Hematopoietic multipotent progenitor cell treated with erythropoietin and hydrocortisone succinate and interleukin-3 and kit ligand, for 4 days (in vitro differentiated cells): Measurements from ENCODE around the gene TBC1D17.

Source experiments
- DNase-seq: peaks from one replicate; pipeline ENCODE4 v3.0.0-alpha.2; 2015

TBC1D17 gene

DNA sequence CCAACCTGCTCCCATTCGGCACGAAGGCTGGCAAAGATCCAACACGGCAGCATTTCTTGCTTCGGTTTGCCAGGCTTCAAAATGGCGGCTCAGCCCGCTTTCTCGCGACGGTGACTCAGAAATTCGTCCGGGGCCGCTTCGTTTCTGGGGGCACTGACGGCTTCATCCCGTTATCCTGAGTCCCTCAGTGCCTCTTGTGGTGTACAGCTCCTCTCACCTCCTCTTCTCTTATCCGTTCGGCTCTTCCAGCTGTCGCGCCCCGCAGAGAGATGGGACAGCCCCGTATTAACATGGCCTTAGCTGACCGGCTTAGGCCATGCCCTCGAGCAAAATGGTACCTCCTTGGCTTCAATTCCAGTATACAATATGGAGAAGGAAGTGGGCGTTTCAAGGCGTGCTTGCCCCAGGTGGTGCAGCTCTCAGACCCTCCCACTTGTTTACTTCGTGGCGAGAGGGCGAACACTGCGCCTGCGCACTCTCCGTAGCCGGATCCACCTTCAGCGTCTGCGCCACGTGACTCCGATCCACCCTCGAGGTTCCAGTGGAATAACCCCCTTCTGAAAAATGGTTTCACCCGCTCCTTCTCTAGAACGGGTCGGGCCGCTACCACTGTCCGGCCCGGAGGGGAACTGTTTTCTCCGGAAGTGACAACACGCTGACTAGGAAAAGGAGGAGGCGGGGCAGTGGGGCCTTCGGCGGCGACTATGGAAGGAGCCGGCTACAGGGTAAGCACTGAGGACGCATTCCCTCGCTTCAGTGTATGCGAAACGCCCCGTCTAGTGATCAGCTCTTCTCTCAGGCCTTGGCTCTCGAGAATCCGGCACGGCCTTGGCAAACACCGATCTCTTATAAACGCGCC, at the start of gene TBC1D17, which contains the start of gene AKT1S1:
Gene TBC1D17, plus strand, starts transcription at position 683 of the 859 bp plus-strand sequence. Its CDS starts 22 bp downstream, at position 705.
Gene AKT1S1, minus strand, starts transcription at position 336 of the 859 bp plus-strand sequence. CDS start 4,060 bp downstream, outside the sequence.
- DNase-seq = peak; percentile 100

- DNase-seq = no peak
Observed at GRCh38 chr19:49829200-49829599, 48.3 kb upstream of the TBC1D17 start.

DNA sequence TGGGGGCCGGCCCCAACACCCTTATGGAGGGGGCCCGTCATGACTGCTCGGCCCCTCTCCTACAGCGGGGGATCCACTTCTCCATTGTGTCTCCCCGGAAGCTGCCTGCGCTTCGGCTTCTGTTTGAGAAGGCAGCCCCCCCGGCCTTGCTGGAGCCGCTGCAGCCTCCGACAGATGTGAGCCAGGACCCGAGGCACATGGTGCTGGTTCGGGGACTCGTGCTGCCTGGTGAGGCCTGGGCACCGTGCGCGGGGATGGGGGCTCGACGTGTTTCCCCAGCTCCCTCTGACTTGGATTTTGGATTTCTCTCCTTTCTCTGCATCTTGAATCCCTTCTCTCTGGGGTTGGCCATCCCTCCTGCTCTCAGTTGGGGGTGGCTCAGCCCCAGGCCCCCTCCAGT, 47.8 kb upstream of the TBC1D17 start:
- no peak for DNase-seq

- DNase-seq = no peak
Observed at GRCh38 chr19:49830766-49831165, 46.7 kb upstream of the TBC1D17 start.

GRCh38 chr19:49831592-49831991, 45.9 kb upstream of the TBC1D17 start:
- DNase-seq = no peak

DNA sequence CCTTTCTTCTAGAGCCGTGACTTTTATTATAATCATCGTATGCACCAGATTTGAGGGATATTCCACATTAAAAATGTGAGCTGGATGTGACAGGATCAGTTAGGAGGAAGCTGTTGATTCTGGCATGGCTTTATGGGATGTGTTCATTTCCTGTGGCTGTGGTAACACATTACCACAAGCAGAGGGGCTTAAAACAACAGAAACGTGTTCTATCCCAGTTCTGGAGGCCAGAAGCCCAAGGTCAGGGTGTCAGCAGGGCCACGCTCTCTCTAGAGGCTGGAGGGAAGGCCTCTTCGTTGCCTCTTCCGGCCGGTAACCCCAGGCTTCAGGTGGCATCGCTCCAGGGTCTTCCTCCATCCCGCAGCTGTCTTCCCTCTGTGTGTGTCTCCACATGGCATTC, 44.9 kb upstream of the TBC1D17 start:
- DNase-seq = no peak

GRCh38 chr19:49833599-49833998, 43.9 kb upstream of the TBC1D17 start:
- DNase-seq = no peak

DNA sequence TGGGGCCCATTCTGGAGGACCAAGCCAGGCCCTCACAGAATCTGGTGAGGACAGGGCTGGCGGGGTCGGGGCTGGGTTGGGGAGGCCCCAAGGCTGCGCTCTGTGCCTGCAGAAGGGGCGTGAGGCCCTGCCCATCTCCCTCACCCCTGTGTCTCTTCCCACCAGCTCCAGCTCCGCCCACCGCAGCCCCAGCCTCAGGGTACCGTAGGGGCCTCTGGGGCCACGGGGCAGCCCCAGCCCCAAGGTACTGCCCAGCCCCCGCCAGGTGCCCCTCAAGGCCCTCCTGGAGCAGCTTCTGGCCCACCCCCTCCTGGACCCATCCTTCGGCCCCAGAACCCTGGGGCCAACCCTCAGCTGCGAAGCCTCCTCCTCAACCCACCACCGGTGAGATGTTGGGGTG, 41.9 kb upstream of the TBC1D17 start:
- no peak for DNase-seq

DNA sequence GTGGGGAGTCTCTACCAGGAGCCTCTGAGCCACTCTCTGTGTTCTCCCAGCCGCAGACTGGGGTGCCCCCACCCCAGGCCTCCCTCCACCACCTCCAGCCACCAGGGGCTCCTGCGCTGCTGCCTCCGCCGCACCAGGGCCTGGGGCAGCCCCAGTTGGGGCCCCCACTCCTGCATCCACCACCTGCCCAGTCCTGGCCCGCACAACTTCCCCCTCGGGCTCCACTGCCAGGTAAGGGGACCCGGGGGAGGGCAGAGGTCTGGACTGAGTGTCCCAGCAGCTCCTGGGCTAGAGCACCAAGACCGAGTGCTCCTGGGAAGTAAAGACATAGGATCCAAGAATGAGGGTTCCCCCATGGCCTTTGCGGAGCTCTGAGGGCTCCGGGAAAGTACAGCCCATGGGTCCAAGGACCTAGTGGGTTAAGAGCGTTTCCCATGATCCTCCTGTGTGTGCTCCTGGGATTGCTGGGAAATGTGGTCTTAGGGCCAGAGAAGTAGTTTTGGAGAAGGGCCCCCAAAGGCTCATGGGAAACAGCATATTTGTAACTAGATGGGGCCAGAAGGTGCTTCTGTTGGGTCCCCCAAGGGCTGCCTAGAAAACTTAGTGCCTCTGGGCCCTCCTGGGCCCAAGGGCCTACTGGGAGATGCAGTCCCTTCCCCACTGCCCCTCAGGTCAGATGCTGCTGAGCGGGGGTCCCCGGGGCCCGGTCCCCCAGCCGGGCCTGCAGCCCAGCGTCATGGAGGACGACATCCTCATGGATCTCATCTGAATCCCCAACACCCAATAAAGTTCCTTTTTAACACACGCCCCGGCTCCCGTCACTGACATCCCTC, 41.1 kb upstream of the TBC1D17 start:
- no peak for DNase-seq

GRCh38 chr19:49837009-49837310, 40.5 kb upstream of the TBC1D17 start:
- DNase-seq = no peak

GRCh38 chr19:49837425-49837824, 40.1 kb upstream of the TBC1D17 start:
- no peak for DNase-seq

DNA sequence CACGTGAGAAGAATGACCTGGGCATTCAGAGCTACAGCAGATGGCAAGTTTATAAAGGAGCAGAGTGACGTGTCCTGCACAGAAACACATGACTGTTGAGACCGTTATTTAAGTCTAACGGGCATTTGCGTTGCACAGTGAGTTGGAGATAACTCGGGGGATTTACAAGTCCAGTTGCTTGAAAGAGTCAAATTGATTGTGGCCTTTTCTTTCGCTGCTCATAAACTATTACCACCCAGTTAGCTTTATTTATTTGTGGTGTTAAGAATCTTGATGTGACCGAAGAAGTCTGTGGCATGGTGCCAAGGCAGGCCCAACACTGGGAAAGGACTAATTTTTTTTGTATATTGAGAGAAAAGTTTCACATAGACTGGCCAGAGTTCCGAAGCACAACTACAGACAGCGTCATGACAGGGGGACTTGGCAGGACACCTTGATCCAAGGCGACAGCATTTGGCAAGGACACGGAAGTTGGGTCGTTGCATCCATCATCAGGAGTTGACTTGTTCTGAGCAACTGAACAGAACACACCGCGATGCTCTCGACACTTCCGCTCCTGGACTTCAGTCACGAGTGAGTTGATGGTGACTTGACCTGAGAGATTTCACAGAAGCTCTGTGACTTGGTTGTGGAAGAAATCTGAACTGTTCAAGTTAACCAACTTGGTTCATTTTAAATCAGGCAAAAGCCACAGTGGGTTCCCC, 38.5 kb upstream of the TBC1D17 start:
- no peak for DNase-seq

DNA sequence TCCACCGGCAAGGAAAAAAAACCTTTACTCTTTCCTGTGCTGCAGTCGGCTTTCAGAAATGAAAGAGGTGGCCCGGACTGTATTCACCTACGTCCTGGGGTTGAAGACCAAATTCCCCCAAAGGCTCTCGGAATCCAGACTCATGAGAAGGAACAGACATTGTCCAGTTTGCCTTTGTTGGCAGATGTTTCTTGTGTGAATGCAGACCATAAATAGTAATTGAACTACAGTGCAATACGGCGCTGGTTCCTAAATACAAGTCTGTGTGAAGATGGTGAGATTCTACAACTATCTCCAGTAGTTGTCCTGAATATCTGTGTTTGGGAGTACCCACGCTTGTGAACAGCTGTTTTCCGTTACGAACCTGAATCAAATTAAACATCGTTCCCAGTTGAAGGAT, 37.8 kb upstream of the TBC1D17 start:
- DNase-seq = no peak

GRCh38 chr19:49840321-49840720, 37.2 kb upstream of the TBC1D17 start:
- no peak for DNase-seq

DNA sequence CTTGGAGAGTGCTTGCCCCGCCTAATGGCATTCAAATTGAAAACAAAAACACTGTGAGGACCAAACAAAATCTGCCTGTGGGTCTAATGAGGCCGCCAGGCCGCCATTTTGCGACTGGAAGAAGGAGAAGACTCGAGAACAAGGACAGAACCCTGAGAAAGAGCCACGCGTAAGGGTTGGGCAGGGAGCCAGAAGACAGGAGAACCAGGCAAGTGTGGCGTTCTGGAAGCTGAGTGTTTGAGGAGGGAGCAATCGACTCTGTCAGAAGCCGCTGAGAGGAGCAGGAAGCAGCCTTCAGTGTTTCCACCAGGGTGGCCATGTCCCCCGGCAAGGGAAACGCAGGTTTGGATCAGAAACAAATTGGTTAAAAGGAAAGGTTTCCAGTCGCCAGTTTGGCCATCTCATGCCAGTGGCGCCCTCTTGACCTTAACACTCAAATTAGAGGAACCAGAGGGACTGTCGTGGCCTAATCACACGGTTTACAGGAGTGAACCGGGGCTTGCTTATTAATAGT, 36.7 kb upstream of the TBC1D17 start:
- DNase-seq = no peak

- DNase-seq = no peak
Observed at GRCh38 chr19:49843265-49843664, 34.2 kb upstream of the TBC1D17 start.

- no peak for DNase-seq
Observed at GRCh38 chr19:49844138-49845095, 33.1 kb upstream of the TBC1D17 start.

GRCh38 chr19:49845414-49845813, 32.1 kb upstream of the TBC1D17 start:
- no peak for DNase-seq

- no peak for DNase-seq
Observed at GRCh38 chr19:49846408-49846807, 31.1 kb upstream of the TBC1D17 start.

GRCh38 chr19:49847731-49848696, 29.5 kb upstream of the TBC1D17 start:
- DNase-seq = peak; percentile 92

- DNase-seq = no peak
Observed at GRCh38 chr19:49848938-49849337, 28.6 kb upstream of the TBC1D17 start.
